Measurements from ENCODE around the gene ESF1.

DNA sequence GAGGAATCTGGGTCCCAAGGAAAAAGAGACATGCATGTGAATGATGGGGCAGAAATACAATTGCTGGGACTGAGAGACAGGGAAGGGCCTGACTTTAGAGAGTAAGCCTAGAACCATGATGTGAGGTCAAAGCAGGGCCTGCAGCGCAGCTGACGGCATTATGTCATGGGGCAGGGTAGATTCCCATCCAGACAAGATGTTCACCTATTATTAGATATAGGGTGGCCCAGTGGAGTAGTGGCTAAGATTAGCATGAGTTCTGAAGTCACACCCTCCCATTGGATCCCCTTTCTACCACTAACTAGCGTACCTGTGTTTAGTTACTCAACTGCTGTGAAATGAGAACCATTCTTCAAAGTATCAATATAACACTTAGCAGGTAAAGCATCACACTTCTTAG lies 39.7 kb upstream of the ESF1 start:
- TF ChIP-seq MAFK (IDR thresholded peaks at IDR 0.05; ENCODE audit: partially characterized antibody) (no peak), RAD21 (conservative IDR thresholded peaks at IDR 0.05 in 1 of 2, IDR thresholded peaks at IDR 0.05 in 1 of 2) (no peak), GATA3 (IDR thresholded peaks at IDR 0.05; ENCODE audit: borderline replicate concordance) (no peak), HOXA7 (CRISPR knock-in tag; IDR thresholded peaks at IDR 0.05) (no peak), HDAC2 (IDR thresholded peaks at IDR 0.05) (no peak)
- TF ChIP-seq, protein P1, sequence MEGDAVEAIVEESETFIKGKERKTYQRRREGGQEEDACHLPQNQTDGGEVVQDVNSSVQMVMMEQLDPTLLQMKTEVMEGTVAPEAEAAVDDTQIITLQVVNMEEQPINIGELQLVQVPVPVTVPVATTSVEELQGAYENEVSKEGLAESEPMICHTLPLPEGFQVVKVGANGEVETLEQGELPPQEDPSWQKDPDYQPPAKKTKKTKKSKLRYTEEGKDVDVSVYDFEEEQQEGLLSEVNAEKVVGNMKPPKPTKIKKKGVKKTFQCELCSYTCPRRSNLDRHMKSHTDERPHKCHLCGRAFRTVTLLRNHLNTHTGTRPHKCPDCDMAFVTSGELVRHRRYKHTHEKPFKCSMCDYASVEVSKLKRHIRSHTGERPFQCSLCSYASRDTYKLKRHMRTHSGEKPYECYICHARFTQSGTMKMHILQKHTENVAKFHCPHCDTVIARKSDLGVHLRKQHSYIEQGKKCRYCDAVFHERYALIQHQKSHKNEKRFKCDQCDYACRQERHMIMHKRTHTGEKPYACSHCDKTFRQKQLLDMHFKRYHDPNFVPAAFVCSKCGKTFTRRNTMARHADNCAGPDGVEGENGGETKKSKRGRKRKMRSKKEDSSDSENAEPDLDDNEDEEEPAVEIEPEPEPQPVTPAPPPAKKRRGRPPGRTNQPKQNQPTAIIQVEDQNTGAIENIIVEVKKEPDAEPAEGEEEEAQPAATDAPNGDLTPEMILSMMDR (IDR thresholded peaks at IDR 0.05), result no peak
- TF ChIP-seq, protein P2, sequence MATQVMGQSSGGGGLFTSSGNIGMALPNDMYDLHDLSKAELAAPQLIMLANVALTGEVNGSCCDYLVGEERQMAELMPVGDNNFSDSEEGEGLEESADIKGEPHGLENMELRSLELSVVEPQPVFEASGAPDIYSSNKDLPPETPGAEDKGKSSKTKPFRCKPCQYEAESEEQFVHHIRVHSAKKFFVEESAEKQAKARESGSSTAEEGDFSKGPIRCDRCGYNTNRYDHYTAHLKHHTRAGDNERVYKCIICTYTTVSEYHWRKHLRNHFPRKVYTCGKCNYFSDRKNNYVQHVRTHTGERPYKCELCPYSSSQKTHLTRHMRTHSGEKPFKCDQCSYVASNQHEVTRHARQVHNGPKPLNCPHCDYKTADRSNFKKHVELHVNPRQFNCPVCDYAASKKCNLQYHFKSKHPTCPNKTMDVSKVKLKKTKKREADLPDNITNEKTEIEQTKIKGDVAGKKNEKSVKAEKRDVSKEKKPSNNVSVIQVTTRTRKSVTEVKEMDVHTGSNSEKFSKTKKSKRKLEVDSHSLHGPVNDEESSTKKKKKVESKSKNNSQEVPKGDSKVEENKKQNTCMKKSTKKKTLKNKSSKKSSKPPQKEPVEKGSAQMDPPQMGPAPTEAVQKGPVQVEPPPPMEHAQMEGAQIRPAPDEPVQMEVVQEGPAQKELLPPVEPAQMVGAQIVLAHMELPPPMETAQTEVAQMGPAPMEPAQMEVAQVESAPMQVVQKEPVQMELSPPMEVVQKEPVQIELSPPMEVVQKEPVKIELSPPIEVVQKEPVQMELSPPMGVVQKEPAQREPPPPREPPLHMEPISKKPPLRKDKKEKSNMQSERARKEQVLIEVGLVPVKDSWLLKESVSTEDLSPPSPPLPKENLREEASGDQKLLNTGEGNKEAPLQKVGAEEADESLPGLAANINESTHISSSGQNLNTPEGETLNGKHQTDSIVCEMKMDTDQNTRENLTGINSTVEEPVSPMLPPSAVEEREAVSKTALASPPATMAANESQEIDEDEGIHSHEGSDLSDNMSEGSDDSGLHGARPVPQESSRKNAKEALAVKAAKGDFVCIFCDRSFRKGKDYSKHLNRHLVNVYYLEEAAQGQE (IDR thresholded peaks at IDR 0.05), result no peak
- TF ChIP-seq, protein P3, sequence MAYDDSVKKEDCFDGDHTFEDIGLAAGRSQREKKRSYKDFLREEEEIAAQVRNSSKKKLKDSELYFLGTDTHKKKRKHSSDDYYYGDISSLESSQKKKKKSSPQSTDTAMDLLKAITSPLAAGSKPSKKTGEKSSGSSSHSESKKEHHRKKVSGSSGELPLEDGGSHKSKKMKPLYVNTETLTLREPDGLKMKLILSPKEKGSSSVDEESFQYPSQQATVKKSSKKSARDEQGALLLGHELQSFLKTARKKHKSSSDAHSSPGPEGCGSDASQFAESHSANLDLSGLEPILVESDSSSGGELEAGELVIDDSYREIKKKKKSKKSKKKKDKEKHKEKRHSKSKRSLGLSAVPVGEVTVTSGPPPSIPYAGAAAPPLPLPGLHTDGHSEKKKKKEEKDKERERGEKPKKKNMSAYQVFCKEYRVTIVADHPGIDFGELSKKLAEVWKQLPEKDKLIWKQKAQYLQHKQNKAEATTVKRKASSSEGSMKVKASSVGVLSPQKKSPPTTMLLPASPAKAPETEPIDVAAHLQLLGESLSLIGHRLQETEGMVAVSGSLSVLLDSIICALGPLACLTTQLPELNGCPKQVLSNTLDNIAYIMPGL (CRISPR knock-in tag; IDR thresholded peaks at IDR 0.05; ENCODE audit: borderline replicate concordance), result no peak
- TF ChIP-seq, protein P4, sequence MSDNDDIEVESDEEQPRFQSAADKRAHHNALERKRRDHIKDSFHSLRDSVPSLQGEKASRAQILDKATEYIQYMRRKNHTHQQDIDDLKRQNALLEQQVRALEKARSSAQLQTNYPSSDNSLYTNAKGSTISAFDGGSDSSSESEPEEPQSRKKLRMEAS (IDR thresholded peaks at IDR 0.05), result no peak
- TF ChIP-seq, protein P5, sequence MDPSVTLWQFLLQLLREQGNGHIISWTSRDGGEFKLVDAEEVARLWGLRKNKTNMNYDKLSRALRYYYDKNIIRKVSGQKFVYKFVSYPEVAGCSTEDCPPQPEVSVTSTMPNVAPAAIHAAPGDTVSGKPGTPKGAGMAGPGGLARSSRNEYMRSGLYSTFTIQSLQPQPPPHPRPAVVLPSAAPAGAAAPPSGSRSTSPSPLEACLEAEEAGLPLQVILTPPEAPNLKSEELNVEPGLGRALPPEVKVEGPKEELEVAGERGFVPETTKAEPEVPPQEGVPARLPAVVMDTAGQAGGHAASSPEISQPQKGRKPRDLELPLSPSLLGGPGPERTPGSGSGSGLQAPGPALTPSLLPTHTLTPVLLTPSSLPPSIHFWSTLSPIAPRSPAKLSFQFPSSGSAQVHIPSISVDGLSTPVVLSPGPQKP (IDR thresholded peaks at IDR 0.05; ENCODE audit: low read depth, low read length), result no peak

Data from A549 (cell line).